NT2/D1 (cell line): ENCODE measurements around the gene JPH4.
"Not testable (repeated sequence)": the region's sequence is repeated elsewhere in the genome, so short reads cannot be mapped to it uniquely, and the experiment has no call there.

ENCODE experiments used
- DNase-seq: peaks from one replicate; pipeline ENCODE4 v3.0.0-alpha.2; 2011; ENCODE audit warnings: low read depth, low spot score
- H3K27me3 ChIP-seq: 2 replicates; pipeline ENCODE4 v1.6.0; 2011; ENCODE audit warnings: mild to moderate bottlenecking; ENCODE audit not compliant: insufficient read length, insufficient read depth
- H3K36me3 ChIP-seq: 2 replicates; pipeline ENCODE4 v1.6.1; 2011; ENCODE audit warnings: mild to moderate bottlenecking, low read length, mixed read lengths; ENCODE audit not compliant: insufficient read depth, insufficient read length
- H3K4me1 ChIP-seq: 2 replicates; pipeline ENCODE4 v1.5.1; 2011; ENCODE audit not compliant: insufficient read depth, insufficient read length
- H3K4me3 ChIP-seq: 2 replicates; pipeline ENCODE4 v1.5.1; 2011; ENCODE audit warnings: low read depth; ENCODE audit not compliant: insufficient read length
- H3K9ac ChIP-seq: 2 replicates; pipeline ENCODE4 v1.6.0; 2011; ENCODE audit warnings: low read depth; ENCODE audit not compliant: insufficient read length
- H3K9me3 ChIP-seq: 2 replicates; pipeline ENCODE4 v1.5.1; 2011; ENCODE audit warnings: mild to moderate bottlenecking, low read length; ENCODE audit not compliant: insufficient read depth
- SUZ12 ChIP-seq: IDR thresholded peaks from 2 replicates; pipeline ENCODE4 v1.6.1; 2011; ENCODE audit not compliant: insufficient read length, insufficient read depth; ENCODE audit errors: extremely low read depth
- YY1 ChIP-seq: IDR thresholded peaks from 2 replicates; pipeline ENCODE4 v1.6.1; 2011; ENCODE audit not compliant: insufficient read length, insufficient read depth
- ZNF274 ChIP-seq: IDR thresholded peaks from 2 replicates; pipeline ENCODE4 v1.6.1; 2011; ENCODE audit warnings: mild to moderate bottlenecking, low read depth, low read length

Gene JPH4

GRCh38 chr14:23601424-23601823 lies 22.8 kb upstream of the JPH4 start:
- Histone ChIP-seq H3K4me1 (no peaks in the 10 kb centered on the region), H3K9me3 (no peaks in the 10 kb centered on the region), H3K36me3 (no peaks in the 10 kb centered on the region), H3K4me3 (no peak overlapping the region), H3K9ac (no peak overlapping the region), H3K27me3 (no peaks in the 10 kb centered on the region)
- TF ChIP-seq YY1 (no peak), SUZ12 (no peak), ZNF274 (no peak)
- no peak for DNase-seq

DNA sequence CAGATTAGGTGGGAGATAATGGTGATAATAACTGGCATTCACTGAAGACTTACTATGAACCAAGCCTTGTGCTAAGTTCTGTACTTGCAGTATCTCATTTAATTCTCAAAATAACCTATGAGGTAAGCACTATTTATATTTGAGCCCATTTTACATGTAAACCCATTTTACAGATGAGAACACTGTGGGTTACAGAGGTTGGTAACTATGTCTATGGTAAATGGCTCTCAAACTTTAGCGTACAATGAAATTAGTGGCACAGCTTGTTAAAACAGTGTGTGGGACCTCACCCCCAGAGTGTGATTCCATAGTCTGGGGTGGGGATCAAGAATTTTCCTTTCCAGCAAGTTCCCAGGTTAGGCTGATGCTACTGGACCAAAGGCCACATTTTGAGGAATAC lies 22.2 kb upstream of the JPH4 start:
- Histone ChIP-seq H3K27me3 (no peaks in the 10 kb centered on the region), H3K9ac (no peak overlapping the region), H3K4me3 (no peak overlapping the region), H3K4me1 (no peaks in the 10 kb centered on the region), H3K36me3 (no peaks in the 10 kb centered on the region), H3K9me3 (no peaks in the 10 kb centered on the region)
- no peak for TF ChIP-seq ZNF274
- no peak for TF ChIP-seq YY1
- TF ChIP-seq SUZ12, result no peak
- DNase-seq, result no peak

DNA sequence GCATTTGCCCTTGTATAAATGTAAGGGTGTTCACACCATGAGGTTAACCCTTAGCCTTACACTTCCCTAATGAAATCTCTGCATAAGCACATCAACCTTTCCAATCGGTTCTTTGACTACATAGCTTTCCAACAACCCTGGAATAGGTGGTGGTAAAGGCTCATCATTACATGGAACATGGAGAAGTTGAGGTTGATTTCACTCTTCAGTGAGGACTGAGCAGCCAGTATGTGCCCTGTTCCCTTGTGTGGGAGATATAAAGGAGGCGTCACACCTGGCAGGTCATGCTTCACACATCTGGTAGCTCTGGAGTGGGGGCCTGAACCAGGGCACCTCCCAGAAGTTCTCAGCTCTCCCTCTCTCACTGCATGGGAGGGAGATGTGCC lies 21.7 kb upstream of the JPH4 start:
- no peaks in the 10 kb centered on the region for H3K27me3 ChIP-seq
- H3K9me3 ChIP-seq, result no peaks in the 10 kb centered on the region
- DNase-seq, result no peak
- no peak overlapping the region for H3K4me3 ChIP-seq
- TF ChIP-seq YY1 (no peak), SUZ12 (no peak), ZNF274 (no peak)
- no peak overlapping the region for H3K9ac ChIP-seq
- no peaks in the 10 kb centered on the region for H3K4me1 ChIP-seq
- H3K36me3 ChIP-seq, result no peaks in the 10 kb centered on the region

GRCh38 chr14:23594191-23594590 lies 15.6 kb upstream of the JPH4 start:
- DNase-seq, H3K27me3 ChIP-seq, H3K9ac ChIP-seq: not testable (repeated sequence)

GRCh38 chr14:23590198-23590597 lies 11.6 kb upstream of the JPH4 start:
- Histone ChIP-seq H3K4me3 (no peak overlapping the region), H3K9ac (no peak overlapping the region), H3K27me3 (no peaks in the 10 kb centered on the region), H3K36me3 (no peaks in the 10 kb centered on the region), H3K9me3 (no peaks in the 10 kb centered on the region), H3K4me1 (no peaks in the 10 kb centered on the region)
- no peak for DNase-seq
- no peak for TF ChIP-seq ZNF274
- TF ChIP-seq SUZ12, result no peak
- TF ChIP-seq YY1, result no peak

More at GRCh38 chr14:23594191-23594590, 15.6 kb upstream of the JPH4 start:
- H3K36me3 ChIP-seq, H3K9me3 ChIP-seq, H3K4me3 ChIP-seq, H3K4me1 ChIP-seq: not testable (repeated sequence)

GRCh38 chr14:23589606-23590005 lies 11.0 kb upstream of the JPH4 start:
- Histone ChIP-seq H3K4me3 (no peak overlapping the region), H3K36me3 (no peaks in the 10 kb centered on the region), H3K27me3 (no peaks in the 10 kb centered on the region), H3K9ac (no peak overlapping the region), H3K4me1 (no peaks in the 10 kb centered on the region), H3K9me3 (no peaks in the 10 kb centered on the region)
- DNase-seq, result no peak
- TF ChIP-seq SUZ12, result no peak
- TF ChIP-seq YY1, result no peak
- TF ChIP-seq ZNF274, result no peak

DNA sequence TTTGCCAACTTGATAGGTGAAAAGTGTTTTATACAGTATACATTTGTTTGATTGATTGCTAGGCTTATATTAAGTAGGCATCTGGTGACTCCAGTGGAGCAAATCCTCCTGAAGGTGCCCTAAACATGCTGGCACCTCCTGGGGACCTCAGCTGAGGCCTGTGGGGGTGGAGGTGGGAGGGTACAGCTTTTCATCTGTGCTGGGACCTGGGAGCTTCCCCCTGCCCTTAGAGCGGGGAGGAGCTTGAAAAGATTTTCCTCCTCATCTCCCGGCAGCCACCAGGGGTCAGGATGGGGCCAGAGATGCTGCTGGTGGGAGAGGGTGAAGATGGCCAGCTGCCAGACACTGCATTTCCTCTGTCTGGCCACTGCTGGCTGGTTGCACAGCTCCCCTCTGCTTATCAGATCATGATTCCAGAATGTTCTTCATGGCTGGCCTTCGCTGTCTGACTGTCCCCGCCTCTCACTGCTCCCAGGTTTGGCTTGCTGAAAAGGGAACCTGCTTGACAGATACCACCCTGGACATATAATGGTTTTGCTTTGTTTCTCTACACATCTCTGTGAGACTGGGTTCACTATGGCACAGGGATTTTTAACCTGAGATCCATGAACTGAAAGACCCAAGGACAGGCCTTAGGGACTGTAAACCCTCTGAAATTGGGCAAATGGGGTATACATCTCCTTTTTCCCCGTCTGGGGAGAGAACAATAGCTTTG lies 10.5 kb upstream of the JPH4 start:
- no peaks in the 10 kb centered on the region for H3K27me3 ChIP-seq
- H3K4me3 ChIP-seq, result no peak overlapping the region
- no peaks in the 10 kb centered on the region for H3K9me3 ChIP-seq
- H3K9ac ChIP-seq, result no peak overlapping the region
- no peak for TF ChIP-seq ZNF274
- no peak for TF ChIP-seq YY1
- TF ChIP-seq SUZ12, result no peak
- H3K36me3 ChIP-seq, result no peaks in the 10 kb centered on the region
- DNase-seq, result peak; percentile 59
- H3K4me1 ChIP-seq, result no peaks in the 10 kb centered on the region

DNA sequence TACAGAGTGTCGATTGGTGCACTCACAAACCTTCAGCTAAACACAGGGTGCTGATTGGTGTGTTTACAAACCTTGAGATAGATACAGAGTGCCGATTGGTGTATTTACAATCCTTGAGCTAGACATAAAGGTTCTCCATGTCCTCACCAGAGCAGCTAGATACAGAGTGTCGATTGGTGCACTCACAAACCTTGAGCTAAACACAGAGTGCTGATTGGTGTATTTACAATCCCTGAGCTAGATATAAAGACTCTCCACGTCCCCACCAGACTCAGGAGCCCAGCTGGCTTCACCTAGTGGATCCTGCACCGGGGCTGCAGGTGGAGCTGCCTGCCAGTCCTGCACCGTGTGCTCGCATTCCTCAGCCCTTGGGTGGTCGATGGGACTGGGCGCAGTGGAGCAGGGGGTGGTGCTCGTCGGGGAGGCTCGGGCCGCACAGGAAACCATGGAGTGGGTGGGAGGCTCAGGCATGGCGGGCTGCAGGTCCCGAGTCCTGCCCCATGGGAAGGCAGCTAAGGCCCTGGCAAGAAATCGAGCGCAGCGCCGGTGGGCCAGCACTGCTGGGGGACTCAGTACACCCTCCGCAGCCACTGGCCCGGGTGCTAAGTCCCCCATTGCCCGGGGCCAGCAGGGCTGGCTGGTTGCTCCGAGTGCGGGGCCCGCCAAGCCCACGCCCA lies 6.1 kb upstream of the JPH4 start:
- DNase-seq, H3K4me1 ChIP-seq, H3K27me3 ChIP-seq, H3K4me3 ChIP-seq, H3K9me3 ChIP-seq, H3K9ac ChIP-seq, H3K36me3 ChIP-seq: not testable (repeated sequence)

DNA sequence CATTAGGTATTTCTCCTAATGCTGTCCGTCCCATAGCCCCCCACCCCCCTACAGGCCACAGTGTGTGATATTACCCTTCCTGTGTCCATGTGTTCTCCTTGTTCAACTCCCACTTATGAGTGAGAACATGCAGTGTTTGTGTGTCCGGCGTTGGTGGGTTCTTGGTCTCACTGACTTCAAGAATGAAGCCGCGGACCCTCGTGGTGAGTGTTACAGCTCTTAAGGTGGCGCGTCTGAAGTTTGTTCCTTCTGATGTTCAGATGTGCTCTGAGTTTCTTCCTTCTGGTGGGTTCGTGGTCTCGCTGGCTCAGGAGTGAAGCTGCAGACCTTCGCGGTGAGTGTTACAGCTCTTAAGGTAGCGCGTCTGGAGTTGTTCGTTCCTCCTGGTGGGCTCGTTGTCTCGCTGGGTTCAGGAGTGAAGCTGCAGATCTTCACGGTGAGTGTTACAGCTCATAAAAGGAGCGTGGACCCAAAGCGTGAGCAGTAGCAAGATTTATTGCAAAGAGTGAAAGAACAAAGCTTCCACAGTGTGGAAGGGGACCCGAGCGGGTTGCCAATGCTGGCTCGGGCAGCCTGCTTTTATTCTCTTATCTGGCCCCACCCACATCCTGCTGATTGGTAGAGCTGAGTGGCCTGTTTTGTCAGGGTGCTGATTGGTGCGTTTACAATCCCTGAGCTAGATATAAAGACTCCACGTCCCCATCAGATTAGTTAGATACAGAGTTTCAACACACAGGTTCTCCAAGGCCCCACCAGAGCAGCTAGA lies 5.4 kb upstream of the JPH4 start:
- not testable (repeated sequence) for H3K9me3 ChIP-seq, H3K4me1 ChIP-seq, H3K36me3 ChIP-seq, H3K27me3 ChIP-seq, H3K9ac ChIP-seq, H3K4me3 ChIP-seq, DNase-seq
